Esophagus muscularis mucosa (tissue), 4 donors: Measurements from ENCODE around the gene OBSCN. TPM values are rescaled to one million over a fixed set of nuclear protein-coding genes. Genes with fewer than 3 reads are reported as not detected.

Source experiments
- DNase-seq: peaks from one replicate; pipeline ENCODE4 v3.0.0-alpha.2; 2017; ENCODE audit errors: extremely low spot score
- H3K27ac ChIP-seq, 4 donors: fragments of 200-600 bp; sonication (generic); replicated peaks in 1 of 4; 1 replicate in 3 of 4; 2 replicates in 1 of 4; pipeline ENCODE4 v1.5.1; 2016 to 2019; ENCODE audit warnings: mild to moderate bottlenecking in 1 of 4
- H3K27me3 ChIP-seq, 4 donors: fragments of 200-600 bp; sonication (generic); one replicate each; pipeline versions ENCODE4 v1.5.1 to v1.6.0; 2016 to 2019
- H3K36me3 ChIP-seq, 4 donors: fragments of 200-600 bp; sonication (generic); one replicate each; pipeline ENCODE4 v1.5.1; 2016 to 2019
- H3K4me1 ChIP-seq, 4 donors: fragments of 200-600 bp; sonication (generic); one replicate each; pipeline ENCODE4 v1.5.1; 2016 to 2019
- H3K4me3 ChIP-seq, 4 donors: fragments of 200-600 bp; sonication (generic); 1 replicate in 2 of 4; 2 replicates in 2 of 4; pipeline ENCODE4 v1.5.1; 2016 to 2019; ENCODE audit warnings: mild to moderate bottlenecking in 4 of 4, moderate library complexity in 1 of 4
- H3K9me3 ChIP-seq, 4 donors: fragments of 200-600 bp; sonication (generic); 1 replicate in 3 of 4; 2 replicates in 1 of 4; pipeline ENCODE4 v1.5.1; 2016 to 2019
- CTCF ChIP-seq, 3 experiments: fragments of 200-600 bp in 2 of 3; fragments of 450-650 bp in 1 of 3; sonication (generic) in 2 of 3; IDR thresholded peaks; one replicate each; pipeline ENCODE4 v1.5.1; 2017 to 2019; ENCODE audit warnings: antibody characterized with exemption in 3 of 3, mild to moderate bottlenecking in 2 of 3, moderate library complexity in 1 of 3
- EP300 ChIP-seq: sonication (generic); formaldehyde crosslinking; IDR thresholded peaks from one replicate; pipeline ENCODE4 v1.6.1; 2017; ENCODE audit warnings: antibody characterized with exemption
- POLR2A ChIP-seq: fragments of 450-650 bp; IDR thresholded peaks from one replicate; pipeline ENCODE4 v1.6.1; 2017; ENCODE audit warnings: antibody characterized with exemption, moderate library complexity, mild to moderate bottlenecking, low read depth
- POLR2AphosphoS5 ChIP-seq, 2 donors: sonication (generic); formaldehyde crosslinking; IDR thresholded peaks; one replicate each; pipeline ENCODE4 v1.6.1; 2017; ENCODE audit warnings: antibody characterized with exemption in 2 of 2
- WGBS: methylation state at CpG from one replicate; pipeline ENCODE4 v1.1.5; 2018; 5-methylcytosine and 5-hydroxymethylcytosine counted together
- intact Hi-C: fragments of 100-400 bp; cut with DNase I; formaldehyde crosslinking; loops from one replicate; pipeline ENCODE4 v1.15.1; 2023
- total RNA-seq, 4 donors: library from RNA; depleted of rRNA; stranded (reverse); fragments of >200 nt; gene quantifications; one replicate each; pipeline versions ENCODE4 v1.1.0 to v1.2.1, GENCODE V29; 2016

Gene OBSCN
- total RNA-seq, 4 donors from 2014 or later: 12.6 to 31.4 (median 17.8) TPM

DNA sequence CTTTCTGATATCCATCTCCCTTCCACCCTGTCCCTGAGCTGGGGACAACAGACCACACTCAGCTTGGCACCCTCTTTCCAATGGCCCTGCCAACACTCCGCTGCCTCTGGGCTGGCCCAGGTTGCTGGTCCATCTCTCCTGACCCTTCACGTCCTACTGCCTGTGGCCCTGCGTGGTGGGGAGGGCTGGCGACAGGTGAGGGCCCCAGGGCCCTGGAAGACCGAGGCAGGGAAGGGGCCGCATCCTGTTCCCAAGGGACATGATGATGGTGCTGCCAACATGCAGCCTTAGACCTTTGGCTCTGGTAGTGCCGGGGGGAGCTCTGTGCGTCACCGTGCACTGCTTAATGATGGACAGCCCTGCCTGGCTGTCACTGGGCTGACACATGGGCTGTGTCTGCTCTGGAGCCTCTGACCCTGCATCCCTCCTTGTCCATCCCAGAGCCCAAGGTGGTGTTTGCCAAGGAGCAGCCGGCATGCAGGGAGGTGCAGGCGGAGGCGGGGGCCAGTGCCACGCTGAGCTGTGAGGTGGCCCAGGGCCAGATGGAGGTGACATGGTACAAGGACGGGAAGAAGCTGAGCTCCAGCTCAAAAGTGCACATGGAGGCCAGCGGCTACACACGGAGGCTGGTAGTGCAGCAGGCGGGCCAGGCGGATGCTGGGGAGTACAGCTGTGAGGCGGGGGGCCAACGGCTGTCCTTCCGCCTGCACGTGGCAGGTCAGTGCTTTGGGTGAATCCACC is 65.2 kb downstream of the OBSCN start:
- Histone ChIP-seq H3K36me3 (peaks cover 0 to 76% (median 18%) of the 10 kb centered on the region in 4 donors), H3K4me3 (no peak overlapping the region), H3K27ac (no peak overlapping the region), H3K4me1 (peaks cover 14 to 32% (median 21%) of the 10 kb centered on the region in 4 donors), H3K27me3 (no peaks in the 10 kb centered on the region), H3K9me3 (no peaks in the 10 kb centered on the region)
- WGBS: 96% methylated on average over 16 of the region's 22 CpGs
- intact Hi-C loops: loop anchor here (10.0 kb wide), 1 partner anchor 132 kb away; the partner anchor contains the start of gene TRIM11
- DNase-seq: no peak
- no peak for TF ChIP-seq POLR2A
- no peak for TF ChIP-seq POLR2AphosphoS5 (IDR thresholded peaks at IDR 0.05)
- no peak for TF ChIP-seq CTCF (IDR thresholded peaks at IDR 0.05)

DNA sequence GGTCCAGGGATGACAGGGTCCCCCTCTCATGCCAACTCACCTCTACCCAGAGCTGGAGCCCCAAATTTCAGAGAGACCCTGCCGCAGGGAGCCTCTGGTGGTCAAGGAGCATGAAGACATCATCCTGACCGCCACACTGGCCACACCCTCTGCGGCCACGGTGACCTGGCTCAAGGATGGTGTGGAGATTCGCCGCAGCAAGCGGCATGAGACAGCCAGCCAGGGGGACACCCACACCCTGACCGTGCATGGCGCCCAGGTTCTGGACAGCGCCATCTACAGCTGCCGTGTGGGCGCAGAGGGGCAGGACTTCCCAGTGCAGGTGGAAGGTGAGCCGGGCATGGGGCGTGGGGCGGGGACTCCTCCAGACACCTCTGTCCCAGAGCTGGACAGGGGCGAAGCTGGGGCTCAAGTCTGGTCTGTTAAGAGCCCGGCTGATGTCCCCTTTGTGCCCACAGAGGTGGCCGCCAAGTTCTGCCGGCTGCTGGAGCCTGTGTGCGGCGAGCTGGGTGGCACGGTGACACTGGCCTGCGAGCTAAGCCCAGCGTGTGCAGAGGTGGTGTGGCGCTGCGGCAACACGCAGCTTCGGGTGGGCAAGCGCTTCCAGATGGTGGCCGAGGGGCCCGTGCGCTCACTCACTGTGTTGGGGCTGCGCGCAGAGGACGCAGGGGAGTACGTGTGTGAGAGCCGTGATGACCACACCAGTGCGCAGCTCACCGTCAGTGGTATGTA is 66.0 kb downstream of the OBSCN start:
- Histone ChIP-seq H3K27me3 (no peaks in the 10 kb centered on the region), H3K9me3 (no peaks in the 10 kb centered on the region), H3K4me3 (no peak overlapping the region), H3K4me1 (peaks cover 9 to 32% (median 21%) of the 10 kb centered on the region in 4 donors), H3K27ac (no peak overlapping the region), H3K36me3 (peaks cover 0 to 77% (median 12%) of the 10 kb centered on the region in 4 donors)
- 96% methylated on average over 24 of the region's 39 CpGs for WGBS
- intact Hi-C loops: loop anchor here (10.0 kb wide), 1 partner anchor 131 kb away; the partner anchor contains the start of gene TRIM11
- no peak for DNase-seq
- TF ChIP-seq EP300 (no peak), POLR2AphosphoS5 (IDR thresholded peaks at IDR 0.05) (no peak), CTCF (IDR thresholded peaks at IDR 0.05) (no peak), POLR2A (no peak)

- intact Hi-C loops: loop anchor here (5.0 to 10.0 kb wide), 2 partner anchors 130 to 147 kb away; partner anchors contain the start of gene TRIM11
- no peaks in the 10 kb centered on the region for H3K27me3 ChIP-seq
- TF ChIP-seq POLR2AphosphoS5 (IDR thresholded peaks at IDR 0.05) (no peak), CTCF (IDR thresholded peaks at IDR 0.05) (no peak), EP300 (no peak), POLR2A (no peak)
- H3K4me1 ChIP-seq: peaks cover 9 to 32% (median 21%) of the 10 kb centered on the region in 4 donors
- peak overlapping the region in 1 of 4 donors; percentile 83 for H3K27ac ChIP-seq
- 93% methylated on average over 22 of the region's 25 CpGs for WGBS
- no peaks in the 10 kb centered on the region for H3K9me3 ChIP-seq
- no peak for DNase-seq
- peak overlapping the region; percentile 60 to 86 (median 68) for H3K4me3 ChIP-seq
- H3K36me3 ChIP-seq: peaks cover 0 to 79% (median 17%) of the 10 kb centered on the region in 4 donors
Observed at GRCh38 chr1:228274452-228275178, 66.8 kb downstream of the OBSCN start.

- peaks cover 9 to 32% (median 21%) of the 10 kb centered on the region in 4 donors for H3K4me1 ChIP-seq
- peak overlapping the region; percentile 60 to 86 (median 68) for H3K4me3 ChIP-seq
- 60% methylated on average over 8 of the region's 8 CpGs for WGBS
- no peaks in the 10 kb centered on the region for H3K9me3 ChIP-seq
- no peak for DNase-seq
- H3K36me3 ChIP-seq: peaks cover 0 to 84% (median 22%) of the 10 kb centered on the region in 4 donors
- peak overlapping the region; percentile 76 to 84 (median 80) for H3K27ac ChIP-seq
- no peaks in the 10 kb centered on the region for H3K27me3 ChIP-seq
- TF ChIP-seq POLR2A: no peak
- TF ChIP-seq EP300: no peak
- TF ChIP-seq POLR2AphosphoS5 (IDR thresholded peaks at IDR 0.05): no peak
- no peak for TF ChIP-seq CTCF (IDR thresholded peaks at IDR 0.05)
- intact Hi-C loops: loop anchor here (5.0 to 10.0 kb wide), 2 partner anchors 130 to 148 kb away; partner anchors contain the start of gene TRIM11
Observed at GRCh38 chr1:228275179-228275429, 67.3 kb downstream of the OBSCN start.
